VCaP (cell line): ENCODE results near the gene LBX2.

Source experiments
- H3K27ac ChIP-seq: fragments of 450-650 bp; 2 replicates; pipeline ENCODE4 v1.5.1; 2017
- CTCF ChIP-seq: fragments of 450-650 bp; conservative IDR thresholded peaks from 2 replicates; pipeline ENCODE4 v1.5.1; 2017; ENCODE audit warnings: mild to moderate bottlenecking, moderate library complexity

LBX2 gene

GRCh38 chr2:74499267-74499939 lies at the start of gene LBX2:
TSS of gene LBX2 (minus strand) at chr2:74499603. CDS start at chr2:74499537, 66 bp downstream.
- TF ChIP-seq CTCF, result no peak
- no peak within 1 kb of the TSS; the same call in 1 of the 2 replicates for H3K27ac ChIP-seq

- TF ChIP-seq CTCF, result no peak
- peak overlapping the region; percentile 89 for H3K27ac ChIP-seq
Observed at GRCh38 chr2:74548285-74548899, 49.0 kb upstream of the LBX2 start.

- TF ChIP-seq CTCF, result no peak
- no peak overlapping the region for H3K27ac ChIP-seq
Observed at GRCh38 chr2:74546004-74546403, 46.6 kb upstream of the LBX2 start.

GRCh38 chr2:74544634-74545033 lies 45.2 kb upstream of the LBX2 start:
- TF ChIP-seq CTCF, result peak; percentile 61
- H3K27ac ChIP-seq, result no peak overlapping the region

GRCh38 chr2:74542978-74543377 lies 43.6 kb upstream of the LBX2 start:
- no peak overlapping the region for H3K27ac ChIP-seq
- no peak for TF ChIP-seq CTCF

GRCh38 chr2:74540291-74540690 lies 40.9 kb upstream of the LBX2 start:
- H3K27ac ChIP-seq, result no peak overlapping the region
- no peak for TF ChIP-seq CTCF

- TF ChIP-seq CTCF, result no peak
- no peak overlapping the region for H3K27ac ChIP-seq
Observed at GRCh38 chr2:74538881-74539339, 39.5 kb upstream of the LBX2 start.
